Stomach (tissue), 4 donors: ENCODE data around the gene CNN2.

Source experiments
- CTCF ChIP-seq, 7 experiments: fragments of 450-650 bp in 4 of 7; fragments of 200-600 bp in 3 of 7; sonication (generic) in 3 of 7; IDR thresholded peaks; one replicate each; pipeline ENCODE4 v1.5.1; 2016 to 2019; ENCODE audit warnings: antibody characterized with exemption in 7 of 7, control low read depth in 2 of 7, mild to moderate bottlenecking in 1 of 7
- EP300 ChIP-seq: sonication (generic); formaldehyde crosslinking; IDR thresholded peaks from one replicate; pipeline ENCODE4 v1.6.1; 2017; ENCODE audit warnings: antibody characterized with exemption
- POLR2A ChIP-seq, 4 donors: fragments of 450-650 bp; IDR thresholded peaks; one replicate each; pipeline ENCODE4 v1.6.1; 2016; ENCODE audit warnings: antibody characterized with exemption in 4 of 4, control low read depth in 2 of 4, mild to moderate bottlenecking in 1 of 4, moderate library complexity in 1 of 4
- POLR2AphosphoS5 ChIP-seq, 3 donors: sonication (generic); formaldehyde crosslinking; IDR thresholded peaks; one replicate each; pipeline ENCODE4 v1.6.1; 2016; ENCODE audit warnings: antibody characterized with exemption in 3 of 3

GRCh38 chr19:1011831-1012333, 14.5 kb upstream of the CNN2 start:
- TF ChIP-seq POLR2AphosphoS5 (IDR thresholded peaks at IDR 0.05) (no peak), CTCF (IDR thresholded peaks at IDR 0.05) (no peak), EP300 (no peak), POLR2A (IDR thresholded peaks at IDR 0.05) (no peak)
